Measurements from ENCODE around the gene STPG2. TPM values are rescaled to one million over a fixed set of nuclear protein-coding genes. Genes with fewer than 3 reads are reported as not detected.

The STPG2 gene
- total RNA-seq, 1 experiment from 2014 or later = 0.61 TPM

- ChIA-PET POLR2A (no interaction called here), CTCF (no interaction called here)
- no peaks in the 10 kb centered on the region for H3K36me3 Mint-ChIP-seq (ENCODE audit: insufficient read depth, unreplicated experiment)
- intact Hi-C loops (cut with micrococcal nuclease) = no loop called here
- no peaks in the 10 kb centered on the region for H3K4me1 Mint-ChIP-seq (ENCODE audit: insufficient read depth, unreplicated experiment)
- no peaks in the 10 kb centered on the region for H3K9me3 Mint-ChIP-seq (ENCODE audit: unreplicated experiment)
- no peaks in the 10 kb centered on the region for H3K27me3 Mint-ChIP-seq (ENCODE audit: insufficient read depth, unreplicated experiment)
- H3K4me3 Mint-ChIP-seq (ENCODE audit: unreplicated experiment) = no peak overlapping the region
- TF ChIP-seq CTCF (IDR thresholded peaks at IDR 0.05; ENCODE audit: unreplicated experiment) = no peak
- DNase-seq (ENCODE audit: unreplicated experiment) = no peak
- no TSS peak for BruUV-seq (replicated peaks)
- no peak overlapping the region for H3K27ac Mint-ChIP-seq (ENCODE audit: low read depth, unreplicated experiment)
Observed at GRCh38 chr4:97670703-97671269, 472.5 kb downstream of the STPG2 start.

- Mint-ChIP-seq H3K27ac (ENCODE audit: low read depth, unreplicated experiment) (no peak overlapping the region), H3K36me3 (ENCODE audit: insufficient read depth, unreplicated experiment) (no peaks in the 10 kb centered on the region), H3K4me3 (ENCODE audit: unreplicated experiment) (no peak overlapping the region), H3K27me3 (ENCODE audit: insufficient read depth, unreplicated experiment) (no peaks in the 10 kb centered on the region), H3K9me3 (ENCODE audit: unreplicated experiment) (no peaks in the 10 kb centered on the region), H3K4me1 (ENCODE audit: insufficient read depth, unreplicated experiment) (no peaks in the 10 kb centered on the region)
- no peak for DNase-seq (ENCODE audit: unreplicated experiment)
- intact Hi-C loops (cut with micrococcal nuclease) = no loop called here
- ChIA-PET POLR2A (no interaction called here), CTCF (no interaction called here)
- no TSS peak for BruUV-seq (replicated peaks)
- TF ChIP-seq CTCF (IDR thresholded peaks at IDR 0.05; ENCODE audit: unreplicated experiment) = no peak
Observed at GRCh38 chr4:97665553-97665952, 477.7 kb downstream of the STPG2 start.

- ChIA-PET CTCF (interaction anchor here (0.6 to 1.3 kb wide), 3 partner anchors 9 to 154 kb away, joined by 3 to 4 read pairs (median 3); no protein-coding TSS in a partner anchor), POLR2A (no interaction called here)
- Mint-ChIP-seq H3K36me3 (ENCODE audit: insufficient read depth, unreplicated experiment) (no peaks in the 10 kb centered on the region), H3K27me3 (ENCODE audit: insufficient read depth, unreplicated experiment) (no peaks in the 10 kb centered on the region), H3K9me3 (ENCODE audit: unreplicated experiment) (no peaks in the 10 kb centered on the region), H3K4me3 (ENCODE audit: unreplicated experiment) (no peak overlapping the region), H3K27ac (ENCODE audit: low read depth, unreplicated experiment) (no peak overlapping the region), H3K4me1 (ENCODE audit: insufficient read depth, unreplicated experiment) (no peaks in the 10 kb centered on the region)
- intact Hi-C loops (cut with micrococcal nuclease) = no loop called here
- DNase-seq (ENCODE audit: unreplicated experiment) = no peak
- no peak for TF ChIP-seq CTCF (IDR thresholded peaks at IDR 0.05; ENCODE audit: unreplicated experiment)
- no TSS peak for BruUV-seq (replicated peaks)
Observed at GRCh38 chr4:97664741-97665140, 478.5 kb downstream of the STPG2 start.

- BruUV-seq (replicated peaks) = no TSS peak
- intact Hi-C loops (cut with micrococcal nuclease) = no loop called here
- Mint-ChIP-seq H3K27me3 (ENCODE audit: insufficient read depth, unreplicated experiment) (no peaks in the 10 kb centered on the region), H3K9me3 (ENCODE audit: unreplicated experiment) (no peaks in the 10 kb centered on the region), H3K36me3 (ENCODE audit: insufficient read depth, unreplicated experiment) (no peaks in the 10 kb centered on the region), H3K27ac (ENCODE audit: low read depth, unreplicated experiment) (no peak overlapping the region), H3K4me3 (ENCODE audit: unreplicated experiment) (no peak overlapping the region), H3K4me1 (ENCODE audit: insufficient read depth, unreplicated experiment) (no peaks in the 10 kb centered on the region)
- DNase-seq (ENCODE audit: unreplicated experiment) = no peak
- CTCF ChIA-PET = no interaction called here
- POLR2A ChIA-PET = no interaction called here
- TF ChIP-seq CTCF (IDR thresholded peaks at IDR 0.05; ENCODE audit: unreplicated experiment) = no peak
Observed at GRCh38 chr4:97662133-97662532, 481.1 kb downstream of the STPG2 start.
